NCI-H526 (cell line): Measurements from ENCODE around the gene RNF207.

Experiments
- DNase-seq, 2 experiments: peaks; one replicate each; lab custom pipeline; 2025; lab: John Stamatoyannopoulos, UW

RNF207 gene, protein sequence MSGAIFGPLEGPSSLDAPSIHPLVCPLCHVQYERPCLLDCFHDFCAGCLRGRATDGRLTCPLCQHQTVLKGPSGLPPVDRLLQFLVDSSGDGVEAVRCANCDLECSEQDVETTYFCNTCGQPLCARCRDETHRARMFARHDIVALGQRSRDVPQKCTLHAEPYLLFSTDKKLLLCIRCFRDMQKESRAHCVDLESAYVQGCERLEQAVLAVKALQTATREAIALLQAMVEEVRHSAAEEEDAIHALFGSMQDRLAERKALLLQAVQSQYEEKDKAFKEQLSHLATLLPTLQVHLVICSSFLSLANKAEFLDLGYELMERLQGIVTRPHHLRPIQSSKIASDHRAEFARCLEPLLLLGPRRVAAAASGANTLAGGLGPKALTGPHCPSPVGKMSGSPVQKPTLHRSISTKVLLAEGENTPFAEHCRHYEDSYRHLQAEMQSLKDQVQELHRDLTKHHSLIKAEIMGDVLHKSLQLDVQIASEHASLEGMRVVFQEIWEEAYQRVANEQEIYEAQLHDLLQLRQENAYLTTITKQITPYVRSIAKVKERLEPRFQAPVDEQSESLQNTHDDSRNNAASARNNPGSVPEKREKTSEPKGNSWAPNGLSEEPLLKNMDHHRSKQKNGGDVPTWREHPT

GRCh38 chr1:6205849-6206519 is at the start of gene RNF207:
Gene RNF207 (plus strand): TSS chr1:6206119. CDS start chr1:6206536, 417 bp downstream.
- peak; percentile 22 to 79 for DNase-seq

- DNase-seq = no peak
Measured at GRCh38 chr1:6157132-6157527, 48.8 kb upstream of the RNF207 start.

DNA sequence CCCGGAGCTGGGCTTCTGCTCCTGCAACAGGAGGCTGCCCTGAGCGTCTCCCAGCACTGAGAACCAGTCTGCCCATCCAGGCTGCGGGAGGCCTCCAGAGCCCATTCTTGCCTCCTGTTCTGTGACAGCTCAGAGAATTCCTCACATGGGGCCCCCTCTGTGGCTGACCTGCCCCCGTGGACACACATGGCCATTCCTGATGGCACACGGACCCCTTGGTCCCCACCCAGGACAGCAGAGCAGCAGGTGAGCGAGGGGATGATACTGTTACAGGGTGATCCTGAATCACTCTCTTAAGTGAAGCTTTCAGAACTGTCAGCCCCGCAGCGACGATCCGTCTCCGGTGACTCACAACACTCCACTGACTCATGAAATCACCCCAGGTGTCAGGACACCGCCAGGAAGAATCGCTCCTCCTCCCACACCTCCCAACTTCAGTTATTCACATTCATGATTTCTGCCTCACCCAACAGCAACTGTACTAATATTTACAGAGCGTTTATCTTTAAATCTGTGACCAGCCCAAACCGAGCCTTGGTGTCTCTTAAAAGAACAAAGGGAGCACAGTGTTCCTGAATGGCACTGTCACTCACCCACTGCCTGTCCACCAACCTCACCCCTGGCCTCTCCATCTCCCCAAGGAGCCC is 48.3 kb upstream of the RNF207 start:
- DNase-seq = peak; percentile 92

DNA sequence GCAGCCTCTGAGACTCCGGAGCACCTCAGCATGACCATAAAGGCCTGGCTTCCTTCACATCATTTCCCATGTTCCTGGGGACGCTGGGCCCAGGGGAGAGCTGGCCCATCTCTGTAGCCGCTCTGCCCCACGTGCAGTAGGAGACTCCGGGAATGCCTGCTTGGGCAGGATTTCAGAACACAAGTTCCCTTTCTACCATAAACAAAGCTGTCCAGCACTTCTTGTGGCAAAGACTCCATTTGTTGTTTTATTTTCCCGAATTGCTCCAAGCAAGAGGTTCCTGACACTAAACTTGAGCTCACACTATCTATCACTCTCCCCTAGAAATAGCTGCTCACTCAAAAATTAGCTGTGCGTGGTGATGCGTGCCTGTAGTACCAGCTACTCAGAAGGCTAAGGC is 47.7 kb upstream of the RNF207 start:
- DNase-seq = no peak

DNA sequence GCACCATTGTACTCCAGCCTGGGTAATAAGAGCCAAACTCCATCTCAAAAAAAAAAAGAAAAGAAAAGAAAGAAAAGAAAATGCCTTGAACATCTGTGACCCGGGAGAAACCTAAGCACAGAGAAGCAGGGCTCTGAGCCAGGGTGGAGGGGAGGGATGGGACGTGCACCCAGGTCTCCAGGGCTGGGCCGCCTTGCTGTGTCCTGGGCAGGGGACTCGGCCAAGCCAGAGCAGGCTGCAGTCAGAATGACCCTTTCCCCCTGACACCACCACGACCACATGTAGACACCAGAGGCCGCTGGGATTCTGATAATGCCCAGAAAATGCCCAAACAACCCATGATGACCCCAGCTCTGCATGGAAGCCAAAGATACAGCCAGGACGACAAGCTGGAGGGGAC is 43.6 kb upstream of the RNF207 start:
- no peak for DNase-seq

- peak; percentile 34 to 69 for DNase-seq
Measured at GRCh38 chr1:6162773-6163172, 43.1 kb upstream of the RNF207 start.

- DNase-seq = peak in 1 of 2 experiments; percentile 38
Measured at GRCh38 chr1:6163191-6163972, 42.5 kb upstream of the RNF207 start.

GRCh38 chr1:6163973-6164617 is 41.8 kb upstream of the RNF207 start:
- DNase-seq = peak; percentile 75 to 83

DNA sequence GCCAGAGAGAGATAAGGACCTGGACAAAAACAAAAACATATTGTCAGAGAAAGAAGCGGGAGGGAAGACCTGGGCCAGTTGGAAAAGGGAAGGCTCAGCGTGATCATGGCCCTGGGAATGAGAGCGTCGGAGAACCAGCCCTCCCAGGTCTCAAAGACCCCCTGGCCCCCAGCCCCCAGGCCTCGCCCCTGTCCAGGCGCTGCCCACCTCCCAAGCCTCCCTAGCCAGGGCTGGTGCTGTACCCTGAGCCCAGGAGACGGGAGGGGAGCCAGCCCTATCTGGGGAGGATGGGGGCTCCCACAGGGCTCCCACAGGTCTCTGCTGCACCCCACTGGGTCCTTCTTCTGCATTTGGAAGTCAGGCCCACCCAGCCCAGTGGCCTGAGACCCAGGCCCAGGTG is 40.9 kb upstream of the RNF207 start:
- DNase-seq = peak in 1 of 2 experiments; percentile 47

DNA sequence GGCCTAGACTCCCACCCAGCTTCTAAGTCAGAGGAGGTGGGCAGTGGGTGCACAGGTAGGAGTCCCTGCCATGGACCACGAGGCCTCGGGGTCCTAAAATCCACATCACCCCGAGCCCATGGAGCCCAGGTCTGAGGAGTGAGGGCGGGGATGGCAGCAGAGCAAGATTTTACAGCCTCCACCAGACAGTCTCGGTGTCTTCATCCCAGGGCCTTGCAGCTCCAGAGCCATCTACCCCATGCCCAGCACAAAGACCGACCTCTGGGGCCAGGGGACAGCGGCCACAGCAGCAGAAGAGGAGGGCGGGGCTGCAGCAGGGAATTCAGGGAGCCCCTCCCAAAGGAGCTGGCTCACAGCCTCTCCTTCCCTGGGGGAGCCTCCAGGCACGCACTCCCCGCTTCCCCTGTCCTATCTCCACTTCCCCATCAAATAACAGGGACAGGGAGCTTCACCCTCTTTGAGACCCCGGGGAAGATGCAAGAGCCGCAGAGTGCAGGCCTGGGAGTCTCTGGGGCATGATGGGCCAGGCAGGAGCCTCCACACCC is 40.4 kb upstream of the RNF207 start:
- DNase-seq = no peak

GRCh38 chr1:6166221-6166620 is 39.7 kb upstream of the RNF207 start:
- DNase-seq = no peak

GRCh38 chr1:6166655-6167390 is 39.1 kb upstream of the RNF207 start:
- no peak for DNase-seq

DNA sequence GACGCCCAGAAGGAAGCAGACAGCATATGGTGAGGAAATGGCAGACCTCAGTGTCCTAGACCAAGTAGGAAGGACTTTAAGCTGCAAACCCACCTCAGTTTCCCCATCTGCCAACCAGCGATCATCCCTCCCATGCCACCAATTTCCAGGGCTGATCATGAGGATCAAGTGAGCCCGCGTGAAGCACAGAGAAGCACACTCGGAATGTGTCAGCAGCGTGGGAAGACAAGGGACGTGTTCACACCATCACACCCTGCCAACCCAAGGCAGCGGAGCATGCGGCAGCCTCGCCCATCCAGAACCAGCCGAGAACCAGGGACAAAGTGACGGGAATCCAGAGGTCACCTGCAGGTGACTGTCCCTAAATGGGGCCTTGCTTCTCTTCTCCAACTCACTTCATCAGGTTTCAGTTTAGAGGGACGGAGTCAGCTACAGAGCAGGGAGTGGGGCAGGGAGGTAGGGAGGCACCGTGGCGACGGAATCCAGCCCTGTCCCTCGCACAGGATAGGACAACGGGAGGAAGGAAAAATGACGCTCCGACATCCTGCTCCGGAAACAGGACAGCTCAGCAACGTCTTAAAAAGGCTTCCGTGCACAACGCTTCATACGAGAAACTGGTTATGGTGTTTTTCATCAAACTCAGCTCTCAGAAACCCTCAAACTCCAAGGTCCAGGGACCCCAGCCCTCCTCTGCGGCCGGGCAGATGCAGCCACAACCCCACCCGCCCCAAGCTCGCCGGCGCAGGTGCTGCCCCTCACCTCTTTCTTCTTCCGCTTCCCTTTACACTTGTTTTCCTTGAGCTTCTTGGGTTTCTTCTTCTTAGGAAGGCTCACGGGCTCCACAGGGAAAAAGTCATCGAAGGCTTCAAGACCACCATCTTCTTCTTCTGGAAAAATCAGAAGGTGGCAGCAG is 38.3 kb upstream of the RNF207 start:
- no peak for DNase-seq

- no peak for DNase-seq
Measured at GRCh38 chr1:6168947-6169586, 36.9 kb upstream of the RNF207 start.

DNA sequence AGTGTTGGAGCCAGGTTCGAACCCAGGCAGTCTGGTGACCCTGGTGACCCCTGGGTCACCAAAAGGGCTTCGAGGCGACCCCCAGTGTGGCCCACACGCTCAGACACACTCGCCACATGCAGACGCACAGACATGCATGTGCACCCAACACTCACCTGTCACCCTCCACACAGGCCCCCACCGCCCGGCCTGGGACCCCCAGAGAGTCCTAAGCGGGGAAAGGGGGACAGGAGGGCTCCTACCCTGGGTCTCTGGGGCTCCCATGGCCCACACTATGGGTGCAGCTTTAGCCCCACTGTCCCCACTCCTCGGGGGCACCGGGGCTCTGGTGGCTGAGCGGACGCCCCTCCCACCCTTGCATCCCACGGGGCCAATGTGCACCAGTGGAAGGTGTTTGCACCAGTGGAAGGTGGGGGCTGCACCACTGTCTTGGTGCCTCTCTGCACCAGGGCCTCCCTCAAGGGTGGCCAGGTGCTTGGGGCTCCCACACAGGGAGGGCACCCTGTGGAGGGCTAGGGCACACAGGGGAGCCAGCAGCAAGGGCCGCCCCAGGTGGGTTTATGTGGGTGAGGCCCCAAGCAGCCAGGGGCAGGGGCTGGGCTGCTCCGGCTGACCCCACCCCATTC is 35.7 kb upstream of the RNF207 start:
- DNase-seq = no peak

DNA sequence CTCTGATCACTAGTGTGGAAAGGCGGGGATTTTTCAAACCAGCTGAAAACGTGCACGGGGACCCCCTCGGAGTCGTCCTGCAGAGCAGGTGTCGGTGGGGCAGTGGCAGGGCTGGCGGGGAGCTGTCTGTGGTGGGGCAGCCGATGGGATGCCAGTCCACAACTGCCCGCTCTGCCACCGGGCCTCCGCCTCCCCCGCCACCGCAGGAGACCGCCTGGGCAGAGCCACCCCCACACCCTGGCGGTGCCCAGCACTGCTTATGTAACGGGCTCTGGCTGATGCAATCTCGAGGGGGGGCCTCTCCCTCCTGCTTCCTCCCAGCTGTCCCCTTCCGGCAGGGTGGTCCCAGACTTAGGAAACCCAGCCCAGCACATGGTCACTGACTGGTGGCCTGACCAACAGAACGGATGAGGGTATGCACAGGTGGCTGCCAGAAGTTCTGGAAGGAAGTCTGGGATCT is 35.1 kb upstream of the RNF207 start:
- DNase-seq = no peak

GRCh38 chr1:6171548-6172124 is 34.3 kb upstream of the RNF207 start:
- DNase-seq = peak in 1 of 2 experiments; percentile 51

GRCh38 chr1:6172549-6172948 is 33.4 kb upstream of the RNF207 start:
- DNase-seq = no peak
